ENCODE measurements around the gene EPHA1.
A peak's percentile ranks its signal among the peaks of the same experiment; 100 is the strongest.

Gene EPHA1

DNA sequence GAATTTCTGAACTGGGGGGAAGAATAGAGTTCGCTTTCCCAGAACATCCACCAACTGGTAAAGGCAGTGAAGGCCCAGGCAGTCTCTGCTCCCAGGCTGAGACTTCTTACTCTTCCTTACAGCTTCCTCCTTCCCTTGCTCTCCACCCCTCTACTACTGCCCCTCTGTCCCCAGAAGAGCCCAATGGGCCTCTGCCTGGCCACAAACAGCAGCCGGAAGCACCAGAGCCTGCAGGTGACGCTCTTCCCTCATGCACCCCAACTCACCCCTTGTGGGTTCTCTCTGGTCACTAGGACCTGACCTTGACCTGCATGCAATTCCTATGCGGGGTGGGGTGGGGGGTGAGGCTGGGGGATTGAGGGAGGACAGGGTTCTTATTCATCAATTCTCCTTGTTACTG, 62.6 kb downstream of the EPHA1 start:
- no peak for DNase-seq (ENCODE audit: low spot score)

DNA sequence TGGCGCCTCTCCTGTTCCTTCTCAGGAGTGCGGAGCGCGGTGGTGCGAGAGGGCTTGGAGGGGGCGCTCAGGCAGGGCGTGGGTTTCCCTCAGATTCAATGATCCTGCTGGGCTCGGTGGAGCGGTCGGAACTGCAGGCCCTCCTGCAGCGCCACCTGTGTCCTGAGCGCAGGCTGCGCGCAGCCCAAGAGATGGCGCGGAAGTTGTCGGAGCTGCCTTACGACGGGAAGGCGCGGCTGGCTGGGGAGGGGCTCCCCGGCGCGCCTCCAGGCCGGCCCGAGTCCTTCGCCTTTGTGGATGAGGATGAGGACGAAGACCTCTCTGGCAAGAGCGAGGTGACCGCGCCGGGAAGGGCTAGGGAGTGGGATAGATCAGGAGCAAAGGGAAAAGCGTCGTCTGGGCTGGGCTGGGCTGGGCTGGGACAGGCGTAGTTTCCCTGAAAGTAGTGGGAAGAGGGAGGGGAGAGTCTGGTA, 63.2 kb downstream of the EPHA1 start:
- peak; percentile 67 for DNase-seq (ENCODE audit: low spot score)

DNA sequence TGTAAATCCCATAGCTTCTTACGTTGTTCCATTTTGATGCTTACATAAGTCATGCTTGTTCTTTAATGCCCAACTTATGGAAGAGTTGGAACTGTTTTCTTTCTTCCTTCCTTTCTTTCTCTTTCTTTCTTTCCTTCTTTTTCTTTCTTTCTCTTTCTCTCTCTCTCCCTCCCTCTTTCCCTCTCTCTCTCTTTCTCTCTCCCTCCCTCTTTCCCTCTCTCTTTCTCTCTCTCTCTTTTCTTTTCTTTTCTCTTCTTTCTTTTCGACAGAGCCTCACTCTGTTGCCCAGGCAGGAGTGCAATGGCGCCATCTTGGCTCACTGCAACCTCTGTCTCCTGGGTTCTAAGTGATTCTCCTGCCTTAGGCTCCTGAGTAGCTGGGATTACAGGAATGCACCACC, 65.1 kb downstream of the EPHA1 start:
- no peak for DNase-seq (ENCODE audit: low spot score)

DNA sequence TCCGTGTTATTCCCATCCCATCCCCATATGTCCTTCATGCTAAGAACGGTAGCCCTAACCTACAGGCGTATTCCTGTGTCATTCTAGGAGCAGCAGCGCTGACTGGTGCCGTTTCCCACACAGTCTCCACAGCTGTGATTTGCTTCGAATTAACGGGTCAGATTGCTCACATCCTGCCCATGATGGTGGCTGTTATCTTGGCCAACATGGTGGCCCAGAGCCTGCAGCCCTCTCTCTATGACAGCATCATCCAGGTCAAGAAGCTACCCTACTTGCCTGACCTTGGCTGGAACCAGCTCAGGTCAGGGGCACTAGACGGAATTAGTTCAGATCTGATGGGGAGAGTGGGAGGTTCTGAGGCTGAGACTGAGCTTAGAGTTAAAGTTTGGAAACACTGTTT, 66.8 kb downstream of the EPHA1 start:
- no peak for DNase-seq (ENCODE audit: low spot score)
